OCI-LY7 (cell line): Measurements from ENCODE around the gene NOD2. TPM values are rescaled to one million over a fixed set of nuclear protein-coding genes. Genes with fewer than 3 reads are reported as not detected.

ENCODE experiments used
- BruUV-seq: library from RNA; stranded (reverse); fragments of 400-500 nt; replicated peaks from 2 replicates; lab custom pipeline; 2021; lab: Mats Ljungman, UMichigan
- CTCF ChIA-PET: fragments of 300-600 bp; sonication (Branson Sonifier 250); formaldehyde crosslinking; loops from one replicate; lab custom pipeline; 2022; ENCODE audit warnings: antibody characterized with exemption; ENCODE audit not compliant: unreplicated experiment; lab: Charles Lee
- POLR2A ChIA-PET: fragments of 300-600 bp; sonication (Branson Sonifier 250); formaldehyde crosslinking; loops from one replicate; lab custom pipeline; 2022; ENCODE audit warnings: antibody characterized with exemption; lab: Charles Lee
- DNase-seq: peaks from one replicate; pipeline ENCODE4 v3.0.0-alpha.2; 2015; ENCODE audit warnings: low spot score
- H2AFZ ChIP-seq: fragments of 200-600 bp; sonication (generic), shearing (Covaris generic); 2 replicates; pipeline ENCODE4 v1.6.1; 2014; ENCODE audit warnings: mild to moderate bottlenecking, antibody characterized with exemption, low read length, moderate library complexity
- H3K27ac ChIP-seq: fragments of 200-600 bp; sonication (generic); 2 replicates; pipeline ENCODE4 v1.5.1; 2014; ENCODE audit warnings: mixed run types, low read depth, mild to moderate bottlenecking, moderate library complexity, low read length, inconsistent platforms; ENCODE audit not compliant: poor library complexity, severe bottlenecking
- H3K36me3 ChIP-seq: fragments of 200-600 bp; sonication (generic); 2 replicates; pipeline ENCODE4 v1.6.1; 2014; ENCODE audit warnings: mild to moderate bottlenecking, antibody characterized with exemption, low read length, moderate library complexity, mixed read lengths; ENCODE audit not compliant: insufficient read depth
- H3K4me1 ChIP-seq: fragments of 200-600 bp; sonication (generic); 2 replicates; pipeline ENCODE4 v1.5.1; 2014; ENCODE audit warnings: mild to moderate bottlenecking, low read length; ENCODE audit not compliant: insufficient read depth, poor library complexity, severe bottlenecking
- H3K4me2 ChIP-seq: fragments of 200-600 bp; sonication (generic); 2 replicates; pipeline ENCODE4 v1.6.1; 2014; ENCODE audit warnings: mild to moderate bottlenecking, low read length
- H3K4me3 ChIP-seq: fragments of 200-600 bp; sonication (generic); 2 replicates; pipeline ENCODE4 v1.5.1; 2014; ENCODE audit warnings: mild to moderate bottlenecking, low read depth, low read length; ENCODE audit not compliant: poor library complexity, severe bottlenecking
- H3K79me2 ChIP-seq: fragments of 200-600 bp; sonication (generic); 2 replicates; pipeline ENCODE4 v1.6.1; 2016; ENCODE audit warnings: low read depth, mild to moderate bottlenecking, low read length, moderate library complexity, mixed read lengths; ENCODE audit not compliant: insufficient read depth
- H3K9me2 ChIP-seq: fragments of 200-600 bp; sonication (generic); 2 replicates; pipeline ENCODE4 v1.6.1; 2016; ENCODE audit warnings: mild to moderate bottlenecking, low read length, mixed read lengths; ENCODE audit not compliant: insufficient read depth
- H3K9me3 ChIP-seq: fragments of 200-600 bp; sonication (generic); 2 replicates; pipeline ENCODE4 v1.6.1; 2014; ENCODE audit warnings: mild to moderate bottlenecking, mixed run types, low read length, mixed read lengths
- H4K20me1 ChIP-seq: fragments of 200-600 bp; sonication (generic); 2 replicates; pipeline ENCODE4 v1.6.1; 2014; ENCODE audit warnings: mild to moderate bottlenecking, antibody characterized with exemption, low read length, moderate library complexity, mixed read lengths; ENCODE audit not compliant: insufficient read depth
- CTCF ChIP-seq: fragments of 200-600 bp; sonication (generic); conservative IDR thresholded peaks from 2 replicates; pipeline ENCODE4 v1.5.1; 2014; ENCODE audit warnings: mild to moderate bottlenecking, antibody characterized with exemption, low read length, moderate library complexity, mixed read lengths
- EZH2phosphoT487 ChIP-seq: fragments of 200-600 bp; sonication (generic); IDR thresholded peaks from 2 replicates; pipeline ENCODE4 v1.6.1; 2018; ENCODE audit warnings: low read depth, borderline replicate concordance, mild to moderate bottlenecking, mixed run types, antibody characterized with exemption, low read length, moderate library complexity, mixed read lengths
- intact Hi-C: fragments of 100-400 bp; cut with micrococcal nuclease; formaldehyde crosslinking; loops from one replicate; pipeline ENCODE4 v1.10.0; 2022; ENCODE audit not compliant: unreplicated experiment
- total RNA-seq, 2 experiments: library from RNA; depleted of rRNA in 1 of 2; stranded (reverse); fragments of >200 nt in 1 of 2; shearing (Covaris generic) in 1 of 2; gene quantifications; 2 replicates each; pipeline ENCODE4 v1.2.3, GENCODE V29; 2014 to 2022

Gene NOD2
- total RNA-seq, 2 experiments from 2014 or later = not detected

GRCh38 chr16:50675686-50676610 lies 17.5 kb upstream of the NOD2 start:
- no peak for DNase-seq
- no peaks in the 10 kb centered on the region for H3K79me2 ChIP-seq
- H3K4me2 ChIP-seq = no peak overlapping the region
- H3K4me3 ChIP-seq = no peak overlapping the region
- BruUV-seq = no TSS peak
- H3K36me3 ChIP-seq = no peaks in the 10 kb centered on the region
- no peak overlapping the region for H2AFZ ChIP-seq
- ChIA-PET POLR2A (no interaction called here), CTCF (no interaction called here)
- peaks cover 2% of the 10 kb centered on the region for H3K4me1 ChIP-seq
- peaks cover 6% of the 10 kb centered on the region; the same call in 1 of the 2 replicates for H3K9me3 ChIP-seq
- TF ChIP-seq CTCF = no peak
- TF ChIP-seq EZH2phosphoT487 = no peak
- H4K20me1 ChIP-seq = no peaks in the 10 kb centered on the region
- intact Hi-C loops = no loop called here
- H3K27ac ChIP-seq = no peak overlapping the region
- H3K9me2 ChIP-seq = no peaks in the 10 kb centered on the region

DNA sequence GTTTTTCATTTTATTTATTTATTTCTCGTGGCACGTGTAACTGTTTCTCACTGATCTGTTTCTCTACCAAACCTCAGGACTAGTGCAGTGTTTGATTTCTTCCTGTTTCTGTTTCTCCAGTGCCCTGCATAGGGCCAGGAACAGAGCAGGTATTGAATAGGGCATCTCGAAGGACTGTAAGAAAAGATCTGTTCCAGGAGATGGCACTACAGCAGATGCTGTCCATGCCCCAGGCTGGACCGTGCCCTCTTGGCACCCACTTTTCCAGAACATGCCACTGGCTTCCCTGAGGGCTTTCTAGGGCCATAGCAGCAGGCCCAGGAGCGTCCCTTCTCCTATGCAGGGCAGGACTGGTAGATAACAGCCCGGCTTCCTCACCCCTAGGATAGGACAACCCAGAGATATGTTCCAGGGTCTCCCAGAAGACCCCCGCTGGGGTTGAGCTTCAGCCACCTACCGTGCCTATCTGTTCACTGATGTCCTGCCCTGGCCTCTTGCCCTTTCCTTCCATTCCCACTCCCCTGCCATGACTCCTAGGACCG lies 16.7 kb upstream of the NOD2 start:
- ChIA-PET CTCF (no interaction called here), POLR2A (no interaction called here)
- Histone ChIP-seq H3K4me2 (no peak overlapping the region), H2AFZ (no peak overlapping the region), H3K9me3 (peaks cover 5% of the 10 kb centered on the region; the same call in 1 of the 2 replicates), H3K4me1 (peaks cover 9% of the 10 kb centered on the region), H3K27ac (no peak overlapping the region), H4K20me1 (no peaks in the 10 kb centered on the region), H3K4me3 (no peak overlapping the region), H3K9me2 (no peaks in the 10 kb centered on the region), H3K79me2 (no peaks in the 10 kb centered on the region), H3K36me3 (no peaks in the 10 kb centered on the region)
- no peak for TF ChIP-seq EZH2phosphoT487
- no peak for TF ChIP-seq CTCF
- BruUV-seq = no TSS peak
- no peak for DNase-seq
- intact Hi-C loops = no loop called here

DNA sequence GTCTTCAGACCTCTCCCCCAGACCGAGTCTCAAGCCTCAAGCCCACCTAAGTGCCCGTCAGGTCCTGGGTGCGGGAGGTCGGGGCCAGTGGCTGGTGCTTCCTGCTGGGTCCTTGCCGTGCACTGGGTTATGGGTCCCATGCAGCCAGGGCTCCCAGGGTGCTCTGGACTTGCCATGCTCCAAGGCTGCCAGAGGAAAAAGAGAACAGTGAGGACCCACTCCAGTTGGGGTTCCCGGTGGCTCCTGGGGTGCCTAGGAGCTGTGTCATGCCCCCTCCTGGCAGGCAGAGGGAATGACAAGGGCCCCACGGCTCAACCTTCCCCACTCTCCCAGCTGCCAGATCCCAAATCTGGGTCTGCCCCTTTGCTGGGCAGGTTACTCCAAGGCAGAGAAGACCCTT lies 16.1 kb upstream of the NOD2 start:
- H3K9me3 ChIP-seq = no peaks in the 10 kb centered on the region
- DNase-seq = no peak
- no peaks in the 10 kb centered on the region for H4K20me1 ChIP-seq
- ChIA-PET POLR2A (no interaction called here), CTCF (no interaction called here)
- H2AFZ ChIP-seq = no peak overlapping the region
- intact Hi-C loops = no loop called here
- no peak overlapping the region for H3K4me2 ChIP-seq
- BruUV-seq = no TSS peak
- peaks cover 9% of the 10 kb centered on the region for H3K4me1 ChIP-seq
- TF ChIP-seq EZH2phosphoT487 (no peak), CTCF (peak; percentile 65)
- no peaks in the 10 kb centered on the region for H3K36me3 ChIP-seq
- no peak overlapping the region for H3K4me3 ChIP-seq
- no peaks in the 10 kb centered on the region for H3K79me2 ChIP-seq
- H3K27ac ChIP-seq = no peak overlapping the region
- H3K9me2 ChIP-seq = no peaks in the 10 kb centered on the region
